Gastroesophageal sphincter (tissue), 4 donors: ENCODE results near the gene UBR2. TPM values are rescaled to one million over a fixed set of nuclear protein-coding genes. Genes with fewer than 3 reads are reported as not detected.
"Not testable (repeated sequence)": the region's sequence is repeated elsewhere in the genome, so short reads cannot be mapped to it uniquely, and the experiment has no call there.

Experiments used
- ATAC-seq: fragments of 150-250 bp; one replicate; pipeline ENCODE4 v1.9.1; 2016; ENCODE audit warnings: mild to moderate bottlenecking, moderate library complexity
- H3K27ac ChIP-seq, 4 donors: fragments of 200-600 bp; sonication (generic) in 3 of 4; 1 replicate in 3 of 4; 2 replicates in 1 of 4; pipeline ENCODE4 v1.5.1; 2016 to 2019
- H3K27me3 ChIP-seq: fragments of 200-600 bp; sonication (generic); one replicate; pipeline ENCODE4 v1.5.1; 2019
- H3K36me3 ChIP-seq, 2 donors: fragments of 200-600 bp; sonication (generic); one replicate each; pipeline ENCODE4 v1.5.1; 2019; ENCODE audit warnings: control low read depth in 1 of 2
- H3K4me1 ChIP-seq, 3 donors: fragments of 200-600 bp; sonication (generic); 1 replicate in 2 of 3; 2 replicates in 1 of 3; pipeline ENCODE4 v1.5.1; 2016 to 2019; ENCODE audit warnings: control low read depth in 2 of 3
- H3K4me3 ChIP-seq, 2 donors: fragments of 200-600 bp; sonication (generic); one replicate each; pipeline ENCODE4 v1.5.1; 2019; ENCODE audit warnings: mild to moderate bottlenecking in 1 of 2, moderate library complexity in 1 of 2
- H3K9me3 ChIP-seq, 3 donors: fragments of 200-600 bp; sonication (generic); one replicate each; pipeline ENCODE4 v1.5.1; 2017 to 2019; ENCODE audit warnings: control low read depth in 2 of 3
- EP300 ChIP-seq: sonication (generic); formaldehyde crosslinking; IDR thresholded peaks from one replicate; pipeline ENCODE4 v1.6.1; 2017; ENCODE audit warnings: antibody characterized with exemption, mild to moderate bottlenecking
- POLR2A ChIP-seq, 2 donors: fragments of 450-650 bp; IDR thresholded peaks; one replicate each; pipeline ENCODE4 v1.6.1; 2017; ENCODE audit warnings: antibody characterized with exemption in 2 of 2, mild to moderate bottlenecking in 2 of 2, moderate library complexity in 1 of 2
- POLR2AphosphoS5 ChIP-seq: sonication (generic); formaldehyde crosslinking; IDR thresholded peaks from one replicate; pipeline ENCODE4 v1.6.1; 2017; ENCODE audit warnings: antibody characterized with exemption
- WGBS, 2 donors: methylation state at CpG; one replicate each; pipeline ENCODE4 v1.1.5; 2018; ENCODE audit warnings: low coverage in 1 of 2; 5-methylcytosine and 5-hydroxymethylcytosine counted together
- total RNA-seq, 4 donors: library from RNA; depleted of rRNA; stranded (reverse); fragments of >200 nt; gene quantifications; one replicate each; pipeline ENCODE4 v1.1.0, GENCODE V29; 2016
- TF ChIP-seq, protein P1 (sequence below), 4 experiments: fragments of 200-600 bp in 2 of 4; fragments of 450-650 bp in 2 of 4; sonication (generic) in 1 of 4; IDR thresholded peaks; one replicate each; pipeline ENCODE4 v1.5.1; 2017 to 2019; ENCODE audit warnings: antibody characterized with exemption in 4 of 4, mild to moderate bottlenecking in 2 of 4, moderate library complexity in 2 of 4

UBR2 gene
- total RNA-seq, 4 donors from 2014 or later, result 27.8 to 44.8 (median 32.8) TPM

DNA sequence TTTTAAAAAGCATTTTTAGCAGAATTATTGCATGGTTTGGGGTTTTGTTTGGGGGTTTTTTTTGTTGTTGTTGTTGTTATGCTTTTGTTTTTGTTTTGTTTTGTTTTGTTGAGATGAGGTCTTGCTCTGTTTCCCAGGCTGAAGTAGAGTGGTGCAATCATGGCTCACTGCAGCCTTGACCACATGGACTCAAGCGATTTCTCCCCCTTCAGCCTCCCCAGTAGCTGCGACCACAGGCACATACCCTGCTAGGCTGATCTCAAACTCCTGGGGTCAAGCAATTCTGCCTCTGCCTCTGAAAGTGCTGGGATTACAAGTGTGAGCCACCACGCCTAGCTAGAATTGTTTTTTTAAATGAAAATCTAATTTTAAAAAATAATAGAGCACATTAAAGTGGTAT lies 35.7 kb downstream of the UBR2 start:
- no peak for TF ChIP-seq POLR2A (IDR thresholded peaks at IDR 0.05)
- TF ChIP-seq EP300, result no peak
- TF ChIP-seq, protein P1, sequence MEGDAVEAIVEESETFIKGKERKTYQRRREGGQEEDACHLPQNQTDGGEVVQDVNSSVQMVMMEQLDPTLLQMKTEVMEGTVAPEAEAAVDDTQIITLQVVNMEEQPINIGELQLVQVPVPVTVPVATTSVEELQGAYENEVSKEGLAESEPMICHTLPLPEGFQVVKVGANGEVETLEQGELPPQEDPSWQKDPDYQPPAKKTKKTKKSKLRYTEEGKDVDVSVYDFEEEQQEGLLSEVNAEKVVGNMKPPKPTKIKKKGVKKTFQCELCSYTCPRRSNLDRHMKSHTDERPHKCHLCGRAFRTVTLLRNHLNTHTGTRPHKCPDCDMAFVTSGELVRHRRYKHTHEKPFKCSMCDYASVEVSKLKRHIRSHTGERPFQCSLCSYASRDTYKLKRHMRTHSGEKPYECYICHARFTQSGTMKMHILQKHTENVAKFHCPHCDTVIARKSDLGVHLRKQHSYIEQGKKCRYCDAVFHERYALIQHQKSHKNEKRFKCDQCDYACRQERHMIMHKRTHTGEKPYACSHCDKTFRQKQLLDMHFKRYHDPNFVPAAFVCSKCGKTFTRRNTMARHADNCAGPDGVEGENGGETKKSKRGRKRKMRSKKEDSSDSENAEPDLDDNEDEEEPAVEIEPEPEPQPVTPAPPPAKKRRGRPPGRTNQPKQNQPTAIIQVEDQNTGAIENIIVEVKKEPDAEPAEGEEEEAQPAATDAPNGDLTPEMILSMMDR (IDR thresholded peaks at IDR 0.05), result no peak
- no peak for TF ChIP-seq POLR2AphosphoS5
- Histone ChIP-seq H3K4me3 (no peak overlapping the region), H3K36me3 (peaks cover 0 to 38% of the 10 kb centered on the region in 2 donors), H3K4me1 (no peaks in the 10 kb centered on the region), H3K27ac (no peak overlapping the region), H3K27me3 (no peaks in the 10 kb centered on the region), H3K9me3 (no peaks in the 10 kb centered on the region)
- WGBS, 2 donors, result 93 to 100% methylated on average over 3 of the region's 3 CpGs
- no peak for ATAC-seq

DNA sequence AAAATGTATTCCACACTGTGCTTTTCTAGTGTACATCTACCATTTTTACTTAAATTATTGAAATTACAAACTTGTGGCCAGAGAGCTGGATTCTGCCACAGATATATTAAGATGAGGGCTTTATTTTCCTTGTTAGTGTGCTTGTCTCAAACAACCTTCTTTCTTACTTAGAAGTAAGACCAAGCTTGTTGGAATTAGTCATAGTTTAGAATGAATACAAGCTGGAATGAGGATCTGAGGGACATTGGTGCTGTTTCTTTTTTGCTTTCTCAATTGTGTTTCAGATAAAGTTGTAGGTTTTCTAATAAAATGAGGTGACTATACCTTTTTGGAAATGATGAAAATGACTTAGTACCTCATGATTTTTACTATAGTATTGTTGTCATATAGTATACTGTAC lies 40.3 kb downstream of the UBR2 start:
- TF ChIP-seq EP300 (no peak), POLR2AphosphoS5 (no peak), POLR2A (IDR thresholded peaks at IDR 0.05) (no peak)
- TF ChIP-seq, protein P1 (IDR thresholded peaks at IDR 0.05), result no peak
- Histone ChIP-seq H3K27ac (no peak overlapping the region), H3K9me3 (no peaks in the 10 kb centered on the region)

DNA sequence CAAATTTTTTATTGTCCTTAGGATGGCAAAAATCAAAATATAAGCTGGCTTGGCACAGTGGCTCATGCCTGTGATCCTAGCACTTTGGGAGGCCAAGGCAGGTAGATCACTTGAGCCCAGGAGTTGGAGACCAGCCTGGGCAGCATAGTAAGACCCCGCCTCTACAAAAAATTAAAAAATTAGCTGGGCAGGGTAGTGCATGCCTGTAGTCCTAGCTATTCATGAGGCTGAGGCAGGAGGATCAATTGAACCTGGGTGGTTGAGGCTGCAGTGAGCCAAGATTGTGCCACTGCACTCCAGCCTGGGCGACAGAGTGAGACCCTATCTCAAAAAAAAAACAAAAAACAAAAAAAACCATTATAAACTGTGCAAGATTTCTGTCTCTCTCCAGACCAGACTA lies 40.9 kb downstream of the UBR2 start:
- not testable (repeated sequence) for H3K9me3 ChIP-seq, ATAC-seq, H3K27me3 ChIP-seq, H3K4me1 ChIP-seq, H3K27ac ChIP-seq, H3K4me3 ChIP-seq
- 94 to 100% methylated on average over 2 of the region's 2 CpGs for WGBS, 2 donors
- peaks cover 0 to 57% of the 10 kb centered on the region in 2 donors for H3K36me3 ChIP-seq

More for the DNA sequence above, 40.3 kb downstream of the UBR2 start:
- no peak for ATAC-seq
- Histone ChIP-seq H3K27me3 (no peaks in the 10 kb centered on the region), H3K4me1 (no peaks in the 10 kb centered on the region), H3K36me3 (peaks cover 0 to 52% of the 10 kb centered on the region in 2 donors), H3K4me3 (no peak overlapping the region)

DNA sequence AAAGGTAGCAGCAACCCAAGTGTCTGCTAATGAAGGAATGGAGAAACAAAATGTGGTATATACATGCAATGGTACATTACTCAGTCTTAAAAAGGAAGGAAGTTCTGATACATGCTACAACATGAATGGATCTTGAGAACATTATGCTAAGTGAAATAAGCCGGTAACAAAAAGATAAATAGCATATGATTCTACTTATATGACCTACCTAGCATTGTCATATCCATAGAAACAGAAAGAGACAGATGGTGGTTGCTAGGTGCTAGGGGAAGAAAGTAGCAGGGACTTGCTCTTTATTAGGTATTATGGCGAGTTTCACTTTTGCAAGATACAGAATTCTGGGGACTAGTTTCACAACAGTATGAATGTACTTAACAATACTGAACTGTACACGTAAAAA lies 46.6 kb downstream of the UBR2 start:
- Histone ChIP-seq H3K4me1 (no peaks in the 10 kb centered on the region), H3K4me3 (no peak overlapping the region), H3K36me3 (peaks cover 0 to 83% of the 10 kb centered on the region in 2 donors), H3K9me3 (no peaks in the 10 kb centered on the region), H3K27ac (no peak overlapping the region), H3K27me3 (no peaks in the 10 kb centered on the region)
- 96% methylated on average over 3 of the region's 3 CpGs for WGBS, 2 donors
- no peak for TF ChIP-seq EP300
- TF ChIP-seq POLR2A (IDR thresholded peaks at IDR 0.05), result no peak
- no peak for TF ChIP-seq POLR2AphosphoS5
- TF ChIP-seq, protein P1 (IDR thresholded peaks at IDR 0.05), result no peak
- no peak for ATAC-seq

DNA sequence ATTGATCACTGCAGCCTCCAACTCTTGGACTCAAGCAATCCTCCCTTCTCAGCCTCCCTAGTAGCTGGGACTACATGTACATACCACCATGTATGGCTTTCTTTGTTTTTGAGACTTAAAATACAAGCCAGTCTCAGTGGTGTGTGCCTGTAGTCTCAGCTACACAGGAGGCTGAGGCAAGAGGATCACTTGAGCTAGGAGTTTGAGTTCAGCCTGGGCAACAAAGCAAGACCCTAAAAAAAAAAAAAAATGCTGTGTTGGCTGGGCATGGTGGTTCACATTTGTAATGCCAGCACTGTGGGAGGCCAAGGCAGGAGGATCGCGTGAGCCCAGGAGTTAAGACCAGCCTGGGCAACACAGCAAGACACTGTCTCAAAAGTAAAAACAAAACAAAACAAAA lies 51.7 kb downstream of the UBR2 start:
- whole genome bisulfite sequencing, 2 donors, result 89 to 94% methylated on average over 2 of the region's 2 CpGs
- no peaks in the 10 kb centered on the region for H3K4me1 ChIP-seq
- no peak for ATAC-seq

More for the DNA sequence above, 51.7 kb downstream of the UBR2 start:
- Histone ChIP-seq H3K27me3 (no peaks in the 10 kb centered on the region), H3K36me3 (peaks cover 3 to 80% of the 10 kb centered on the region in 2 donors), H3K27ac (no peak overlapping the region), H3K4me3 (no peak overlapping the region), H3K9me3 (no peaks in the 10 kb centered on the region)
- TF ChIP-seq, protein P1 (IDR thresholded peaks at IDR 0.05), result no peak
- TF ChIP-seq POLR2A (IDR thresholded peaks at IDR 0.05), result no peak
- no peak for TF ChIP-seq POLR2AphosphoS5
- no peak for TF ChIP-seq EP300
